ENCODE results near the gene SH2B3. TPM values are rescaled to one million over a fixed set of nuclear protein-coding genes. Genes with fewer than 3 reads are reported as not detected.

SH2B3 gene
- total and polyA plus RNA-seq, 4 donors, result 9.6 to 46.0 (median 17.9) TPM

DNA sequence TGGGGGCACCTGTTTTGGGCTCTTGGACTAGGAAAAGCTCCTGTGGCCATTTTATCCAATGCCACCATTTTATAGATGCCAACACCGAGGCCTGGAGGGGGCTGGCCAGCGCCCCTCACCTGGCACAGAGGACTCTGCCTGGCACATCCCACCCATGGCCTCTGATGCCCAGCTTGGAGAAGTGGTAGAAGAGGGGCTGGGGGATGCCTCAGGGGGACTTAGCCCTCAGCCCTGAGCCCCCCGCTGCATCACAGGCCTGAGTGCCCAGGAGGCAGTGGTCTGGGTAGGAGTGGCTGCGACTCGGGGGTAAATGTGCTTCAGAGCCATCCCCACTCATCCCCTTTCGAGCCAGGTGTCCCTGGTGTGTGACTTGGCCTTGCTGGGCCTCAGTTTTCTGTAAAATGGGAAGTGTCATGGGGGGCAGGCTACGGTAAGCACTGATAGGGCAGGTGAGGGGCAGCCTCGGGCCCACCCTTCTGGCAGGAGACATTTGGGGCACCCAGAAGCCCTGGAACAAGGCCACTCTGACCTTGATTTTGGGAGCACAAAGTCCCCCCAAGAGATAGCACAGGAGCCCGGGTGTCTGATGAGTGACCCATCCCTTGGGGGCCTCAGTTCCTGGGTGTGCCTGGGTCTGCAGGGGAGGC, 22.5 kb downstream of the SH2B3 start:
- Histone ChIP-seq H3K27ac (ENCODE audit: low read depth in 1 of 2, low read length in 1 of 2) (peak overlapping the region; percentile 5 to 55), H3K27me3 (ENCODE audit: control insufficient read depth in 3 of 3, insufficient read depth in 3 of 3, low read length in 2 of 3) (no peaks in the 10 kb centered on the region), H3K36me3 (ENCODE audit: control insufficient read depth in 4 of 4, insufficient read depth in 4 of 4, low read length in 4 of 4) (peaks cover 0 to 10% (median 0%) of the 10 kb centered on the region in 4 donors), H3K9me3 (ENCODE audit: control insufficient read depth in 4 of 4, insufficient read depth in 3 of 4, low read length in 3 of 4) (no peaks in the 10 kb centered on the region), H3K4me3 (no peak overlapping the region), H3K9ac (ENCODE audit: insufficient read depth in 1 of 2, low read length in 2 of 2) (no peak overlapping the region), H3K4me1 (ENCODE audit: control insufficient read depth in 5 of 5, insufficient read depth in 5 of 5, low read length in 5 of 5) (peaks cover 0 to 50% (median 0%) of the 10 kb centered on the region in 5 donors)
- ATAC-seq (ENCODE audit: insufficient read depth, low FRiP score) (no peak), DNase-seq (no peak)
- WGBS, 2 donors, result 70 to 73% methylated on average over 9 of the region's 9 CpGs
- no peak for TF ChIP-seq CTCF (IDR thresholded peaks at IDR 0.05; ENCODE audit: control extremely low read depth, extremely low read depth)

DNA sequence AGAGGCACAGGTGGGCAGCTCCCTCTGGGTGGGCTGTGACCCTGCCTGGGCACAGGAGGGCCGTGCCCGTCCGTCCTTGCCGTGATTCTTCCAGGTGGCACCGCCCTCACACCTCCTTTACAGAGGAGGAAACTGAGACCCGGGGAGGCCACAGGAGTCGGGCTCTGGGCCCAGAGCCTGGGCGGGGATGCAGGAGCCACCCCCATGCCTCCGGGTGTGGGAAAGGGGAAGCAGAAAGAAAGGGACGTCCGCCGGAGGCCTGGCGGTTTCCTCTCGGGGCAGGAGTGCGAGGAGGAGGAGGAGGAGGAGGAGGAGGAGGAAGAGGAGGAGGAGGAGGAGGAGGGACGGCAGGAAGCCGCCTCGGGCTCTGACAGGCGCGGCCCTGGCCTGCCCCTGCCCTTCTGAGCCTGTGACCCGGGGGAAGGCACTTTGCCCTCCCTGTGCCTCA, 23.0 kb downstream of the SH2B3 start:
- TF ChIP-seq CTCF (IDR thresholded peaks at IDR 0.05; ENCODE audit: control extremely low read depth, extremely low read depth), result no peak
- peak overlapping the region; percentile 5 to 76 for H3K27ac ChIP-seq (ENCODE audit: low read depth in 1 of 2, low read length in 1 of 2)
- H3K9me3 ChIP-seq (ENCODE audit: control insufficient read depth in 4 of 4, insufficient read depth in 3 of 4, low read length in 3 of 4), result no peaks in the 10 kb centered on the region
- H3K4me1 ChIP-seq (ENCODE audit: control insufficient read depth in 5 of 5, insufficient read depth in 5 of 5, low read length in 5 of 5), result peaks cover 0 to 50% (median 1%) of the 10 kb centered on the region in 5 donors
- H3K36me3 ChIP-seq (ENCODE audit: control insufficient read depth in 4 of 4, insufficient read depth in 4 of 4, low read length in 4 of 4), result peaks cover 0 to 10% (median 0%) of the 10 kb centered on the region in 4 donors
- WGBS, 2 donors, result 16 to 35% methylated on average over 13 to 19 of the region's 21 CpGs
- no peak overlapping the region for H3K9ac ChIP-seq (ENCODE audit: insufficient read depth in 1 of 2, low read length in 2 of 2)
- no peaks in the 10 kb centered on the region for H3K27me3 ChIP-seq (ENCODE audit: control insufficient read depth in 3 of 3, insufficient read depth in 3 of 3, low read length in 2 of 3)
- DNase-seq (peak in 1 of 3 donors; percentile 46), ATAC-seq (ENCODE audit: insufficient read depth, low FRiP score) (peak; percentile 63)
- no peak overlapping the region for H3K4me3 ChIP-seq

GRCh38 chr12:111429828-111430432, 24.2 kb downstream of the SH2B3 start:
- Histone ChIP-seq H3K27ac (ENCODE audit: low read depth in 1 of 2, low read length in 1 of 2) (peak overlapping the region in 1 of 2 donors; percentile 82), H3K36me3 (ENCODE audit: control insufficient read depth in 4 of 4, insufficient read depth in 4 of 4, low read length in 4 of 4) (peaks cover 0 to 3% (median 0%) of the 10 kb centered on the region in 4 donors), H3K4me1 (ENCODE audit: control insufficient read depth in 5 of 5, insufficient read depth in 5 of 5, low read length in 5 of 5) (peaks cover 3 to 46% (median 13%) of the 10 kb centered on the region in 5 donors), H3K4me3 (no peak overlapping the region), H3K9ac (ENCODE audit: insufficient read depth in 1 of 2, low read length in 2 of 2) (no peak overlapping the region), H3K27me3 (ENCODE audit: control insufficient read depth in 3 of 3, insufficient read depth in 3 of 3, low read length in 2 of 3) (no peaks in the 10 kb centered on the region), H3K9me3 (ENCODE audit: control insufficient read depth in 4 of 4, insufficient read depth in 3 of 4, low read length in 3 of 4) (no peaks in the 10 kb centered on the region)
- no peak for TF ChIP-seq CTCF (IDR thresholded peaks at IDR 0.05; ENCODE audit: control extremely low read depth, extremely low read depth)
- DNase-seq (no peak), ATAC-seq (ENCODE audit: insufficient read depth, low FRiP score) (no peak)
- 19 to 38% methylated on average over 20 to 21 of the region's 21 CpGs for WGBS, 2 donors
